Measurements from ENCODE around the gene HIGD1A. TPM values are rescaled to one million over a fixed set of nuclear protein-coding genes. Genes with fewer than 3 reads are reported as not detected.

The HIGD1A gene
- total RNA-seq, 3 donors from 2014 or later = 174 to 468 (median 368) TPM

GRCh38 chr3:42742688-42743087, 61.6 kb downstream of the HIGD1A start:
- no peaks in the 10 kb centered on the region for H3K9me3 ChIP-seq
- DNase-seq = no peak
- H3K4me3 ChIP-seq = no peak overlapping the region
- no peaks in the 10 kb centered on the region for H3K4me1 ChIP-seq (ENCODE audit: low read depth)
- no peaks in the 10 kb centered on the region for H3K36me3 ChIP-seq (ENCODE audit: low read depth)
- ATAC-seq = no peak
- intact Hi-C loops (cut with DNase I, micrococcal nuclease) = loop anchor here in 1 of 2 donors (10.0 kb wide), 1 partner anchor 88 kb away; the partner anchor contains the start of gene ZBTB47
- TF ChIP-seq, protein P1, sequence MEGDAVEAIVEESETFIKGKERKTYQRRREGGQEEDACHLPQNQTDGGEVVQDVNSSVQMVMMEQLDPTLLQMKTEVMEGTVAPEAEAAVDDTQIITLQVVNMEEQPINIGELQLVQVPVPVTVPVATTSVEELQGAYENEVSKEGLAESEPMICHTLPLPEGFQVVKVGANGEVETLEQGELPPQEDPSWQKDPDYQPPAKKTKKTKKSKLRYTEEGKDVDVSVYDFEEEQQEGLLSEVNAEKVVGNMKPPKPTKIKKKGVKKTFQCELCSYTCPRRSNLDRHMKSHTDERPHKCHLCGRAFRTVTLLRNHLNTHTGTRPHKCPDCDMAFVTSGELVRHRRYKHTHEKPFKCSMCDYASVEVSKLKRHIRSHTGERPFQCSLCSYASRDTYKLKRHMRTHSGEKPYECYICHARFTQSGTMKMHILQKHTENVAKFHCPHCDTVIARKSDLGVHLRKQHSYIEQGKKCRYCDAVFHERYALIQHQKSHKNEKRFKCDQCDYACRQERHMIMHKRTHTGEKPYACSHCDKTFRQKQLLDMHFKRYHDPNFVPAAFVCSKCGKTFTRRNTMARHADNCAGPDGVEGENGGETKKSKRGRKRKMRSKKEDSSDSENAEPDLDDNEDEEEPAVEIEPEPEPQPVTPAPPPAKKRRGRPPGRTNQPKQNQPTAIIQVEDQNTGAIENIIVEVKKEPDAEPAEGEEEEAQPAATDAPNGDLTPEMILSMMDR (IDR thresholded peaks at IDR 0.05) = no peak

GRCh38 chr3:42742259-42742658, 62.0 kb downstream of the HIGD1A start:
- ATAC-seq (no peak), DNase-seq (no peak)
- TF ChIP-seq, protein P1 (IDR thresholded peaks at IDR 0.05) = no peak
- Histone ChIP-seq H3K36me3 (ENCODE audit: low read depth) (no peaks in the 10 kb centered on the region), H3K9me3 (no peaks in the 10 kb centered on the region), H3K4me1 (ENCODE audit: low read depth) (no peaks in the 10 kb centered on the region), H3K4me3 (no peak overlapping the region)
- intact Hi-C loops (cut with DNase I, micrococcal nuclease) = loop anchor here in 1 of 2 donors (10.0 kb wide), 1 partner anchor 87 kb away; the partner anchor contains the start of gene ZBTB47

DNA sequence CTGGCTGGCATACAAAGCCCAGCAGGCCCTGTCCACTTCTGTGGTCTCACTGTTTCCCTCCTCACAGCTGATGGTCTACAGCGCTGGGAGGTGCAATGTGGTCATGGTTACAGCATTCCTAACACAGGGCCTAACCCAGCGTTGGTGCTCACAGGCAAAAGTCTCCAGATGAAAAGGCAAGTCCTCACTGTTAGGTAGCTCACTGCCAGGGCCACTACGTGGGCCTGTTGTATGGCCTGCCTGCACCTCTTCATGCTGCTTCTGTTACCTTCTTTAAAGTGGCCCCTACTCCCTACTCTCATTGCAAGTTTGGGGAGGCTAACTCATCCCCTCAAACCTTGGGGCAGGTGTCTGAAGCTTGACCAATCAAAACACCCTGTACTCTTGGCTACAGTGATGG, 62.5 kb downstream of the HIGD1A start:
- Histone ChIP-seq H3K36me3 (ENCODE audit: low read depth) (no peaks in the 10 kb centered on the region), H3K9me3 (no peaks in the 10 kb centered on the region), H3K4me3 (no peak overlapping the region), H3K4me1 (ENCODE audit: low read depth) (no peaks in the 10 kb centered on the region)
- DNase-seq (no peak), ATAC-seq (no peak)
- TF ChIP-seq, protein P1 (IDR thresholded peaks at IDR 0.05) = no peak
- intact Hi-C loops (cut with DNase I, micrococcal nuclease) = loop anchor here in 1 of 2 donors (10.0 kb wide), 1 partner anchor 87 kb away; the partner anchor contains the start of gene ZBTB47

DNA sequence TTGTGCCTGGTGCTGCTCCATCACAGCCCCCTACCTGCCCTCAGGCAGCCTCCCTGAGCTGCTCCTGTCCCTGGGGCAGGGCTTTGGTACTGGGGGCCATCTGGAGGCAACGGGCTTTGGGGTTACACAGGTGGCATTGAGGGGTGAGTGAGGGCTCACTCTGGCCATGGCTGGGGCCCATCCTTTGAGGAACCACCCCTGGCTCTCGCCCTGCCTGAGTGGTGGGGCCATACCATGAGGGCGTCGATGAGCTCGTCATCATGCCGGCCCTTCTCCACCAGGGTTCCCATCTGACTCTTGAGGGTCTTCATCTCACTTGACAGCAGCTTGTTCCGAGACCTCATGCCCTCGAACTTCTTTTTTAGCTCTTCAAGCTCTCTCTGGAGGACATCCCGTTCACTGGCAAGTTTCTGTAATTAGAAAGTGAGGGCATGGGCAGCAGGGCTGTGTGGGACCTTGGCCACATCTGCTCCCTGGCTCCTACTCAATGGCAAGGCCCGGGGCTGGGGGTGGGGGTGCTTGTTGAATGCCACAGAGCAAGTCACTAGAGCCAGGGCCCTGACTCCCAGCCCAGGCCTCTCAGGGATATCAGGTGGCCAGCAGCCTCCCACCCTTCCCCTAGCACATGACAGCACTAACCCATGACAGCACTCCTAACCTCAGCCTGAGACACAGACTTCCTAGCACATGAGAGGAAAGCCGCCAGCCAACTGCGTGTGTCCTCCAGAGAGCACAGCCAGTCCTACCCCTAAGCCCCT, 64.7 kb downstream of the HIGD1A start:
- Histone ChIP-seq H3K4me3 (no peak overlapping the region), H3K36me3 (ENCODE audit: low read depth) (no peaks in the 10 kb centered on the region), H3K9me3 (no peaks in the 10 kb centered on the region), H3K4me1 (ENCODE audit: low read depth) (no peaks in the 10 kb centered on the region)
- intact Hi-C loops (cut with DNase I, micrococcal nuclease) = loop anchor here in 1 of 2 donors (10.0 kb wide), 1 partner anchor 85 kb away; the partner anchor contains the start of gene ZBTB47
- TF ChIP-seq, protein P1 (IDR thresholded peaks at IDR 0.05) = no peak
- no peak for DNase-seq
- no peak for ATAC-seq

DNA sequence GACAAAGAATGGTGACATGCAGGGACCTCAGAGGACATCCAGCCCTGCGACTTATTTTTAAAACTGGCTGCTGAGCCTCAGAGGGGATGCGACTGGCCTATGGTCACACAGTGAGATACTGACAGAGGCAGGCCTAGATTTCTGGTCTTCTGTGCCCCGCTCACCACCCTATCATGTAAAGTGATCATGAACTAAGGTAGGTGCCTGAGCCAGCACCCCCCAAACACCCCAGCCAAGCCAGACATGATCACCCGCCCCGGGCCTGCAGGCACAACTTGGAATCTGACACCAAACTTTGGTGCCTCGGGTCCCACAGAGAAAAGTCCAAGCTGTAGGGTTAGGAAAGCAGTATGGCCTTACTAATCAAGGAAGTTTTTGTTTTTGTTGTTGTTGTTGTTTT, 67.8 kb downstream of the HIGD1A start:
- no peaks in the 10 kb centered on the region for H3K9me3 ChIP-seq
- no peak for DNase-seq
- no peak for ATAC-seq
- intact Hi-C loops (cut with DNase I, micrococcal nuclease) = no loop called here
- no peaks in the 10 kb centered on the region for H3K36me3 ChIP-seq (ENCODE audit: low read depth)
- no peaks in the 10 kb centered on the region for H3K4me1 ChIP-seq (ENCODE audit: low read depth)
- no peak overlapping the region for H3K4me3 ChIP-seq
- TF ChIP-seq, protein P1 (IDR thresholded peaks at IDR 0.05) = no peak
